GM21526 (cell line): ENCODE data around the gene ADNP.

Experiments used
- ATAC-seq: cut with Tn5 transposase; IDR thresholded peaks from one replicate; pipeline ENCODE4 v1.9.1; 2021; ENCODE audit warnings: moderate library complexity; ENCODE audit not compliant: unreplicated experiment, low FRiP score

Gene ADNP

GRCh38 chr20:50874758-50875665 lies 56.2 kb downstream of the ADNP start:
- no peak for ATAC-seq

GRCh38 chr20:50874111-50874757 lies 57.0 kb downstream of the ADNP start:
- ATAC-seq: no peak

GRCh38 chr20:50873585-50873984 lies 57.7 kb downstream of the ADNP start:
- ATAC-seq: no peak

- no peak for ATAC-seq
Observed at GRCh38 chr20:50872560-50873425, 58.4 kb downstream of the ADNP start.

- ATAC-seq: no peak
Observed at GRCh38 chr20:50870561-50871161, 60.6 kb downstream of the ADNP start.

GRCh38 chr20:50868509-50869495 lies 62.4 kb downstream of the ADNP start:
- no peak for ATAC-seq

- no peak for ATAC-seq
Observed at GRCh38 chr20:50867805-50868204, 63.4 kb downstream of the ADNP start.

GRCh38 chr20:50866831-50867230 lies 64.4 kb downstream of the ADNP start:
- no peak for ATAC-seq

- no peak for ATAC-seq
Observed at GRCh38 chr20:50866036-50866685, 65.1 kb downstream of the ADNP start.

GRCh38 chr20:50865591-50865990 lies 65.6 kb downstream of the ADNP start:
- no peak for ATAC-seq

GRCh38 chr20:50865114-50865513 lies 66.1 kb downstream of the ADNP start:
- ATAC-seq: no peak

- ATAC-seq: no peak
Observed at GRCh38 chr20:50862546-50862945, 68.7 kb downstream of the ADNP start.

GRCh38 chr20:50861012-50861411 lies 70.2 kb downstream of the ADNP start:
- no peak for ATAC-seq

- no peak for ATAC-seq
Observed at GRCh38 chr20:50859161-50859560, 72.1 kb downstream of the ADNP start.

GRCh38 chr20:50858525-50858924 lies 72.7 kb downstream of the ADNP start:
- ATAC-seq: no peak

GRCh38 chr20:50857348-50857747 lies 73.9 kb downstream of the ADNP start:
- ATAC-seq: no peak

GRCh38 chr20:50856475-50857041 lies 74.7 kb downstream of the ADNP start:
- ATAC-seq: no peak
